Neural crest cell (in vitro differentiated cells): Measurements from ENCODE around the gene PTPRG. TPM values are rescaled to one million over a fixed set of nuclear protein-coding genes. Genes with fewer than 3 reads are reported as not detected.

Experiments
- DNase-seq: peaks from one replicate; pipeline ENCODE4 v3.0.0; 2021; ENCODE audit warnings: low read depth, mixed read lengths, low spot score
- H3K27ac Mint-ChIP-seq: one replicate; pipeline ENCODE4 v1.8.0; 2021; ENCODE audit warnings: mild to moderate bottlenecking, mixed read lengths; ENCODE audit not compliant: unreplicated experiment
- H3K27me3 Mint-ChIP-seq: 2 replicates; pipeline ENCODE4 v1.8.0; 2021; ENCODE audit warnings: low read depth, mild to moderate bottlenecking, mixed read lengths
- H3K36me3 Mint-ChIP-seq: 2 replicates; pipeline ENCODE4 v1.8.0; 2021; ENCODE audit warnings: low read depth, mild to moderate bottlenecking, mixed read lengths
- H3K4me1 Mint-ChIP-seq: 2 replicates; pipeline ENCODE4 v1.8.0; 2021; ENCODE audit warnings: mixed read lengths
- H3K4me3 Mint-ChIP-seq: one replicate; pipeline ENCODE4 v1.8.0; 2021; ENCODE audit warnings: mild to moderate bottlenecking, mixed read lengths
- H3K9me3 Mint-ChIP-seq: 2 replicates; pipeline ENCODE4 v1.8.0; 2021; ENCODE audit warnings: mixed read lengths
- CTCF ChIP-seq: fragments of 200-600 bp; sonication (generic); conservative IDR thresholded peaks from 2 replicates; pipeline ENCODE4 v1.5.0; 2021; ENCODE audit warnings: antibody characterized with exemption, mild to moderate bottlenecking
- total RNA-seq: library from RNA; stranded (reverse); gene quantifications from 2 replicates; pipeline ENCODE4 v1.2.1, GENCODE V29; 2021

Gene PTPRG
- total RNA-seq, 1 donor from 2014 or later = 41.2 TPM

- peak; percentile 14 for DNase-seq
- peaks cover 2% of the 10 kb centered on the region for H3K36me3 Mint-ChIP-seq
- H3K27ac Mint-ChIP-seq = peak overlapping the region; percentile 87
- H3K9me3 Mint-ChIP-seq = peaks cover 2% of the 10 kb centered on the region
- TF ChIP-seq CTCF = no peak
- peaks cover 23% of the 10 kb centered on the region for H3K4me1 Mint-ChIP-seq
- peak overlapping the region; percentile 99 for H3K4me3 Mint-ChIP-seq
- peaks cover 11% of the 10 kb centered on the region for H3K27me3 Mint-ChIP-seq
Measured at GRCh38 chr3:61562042-61562720, 810 bp downstream of the PTPRG start.

- TF ChIP-seq CTCF = no peak
- H3K27me3 Mint-ChIP-seq = peaks cover 11% of the 10 kb centered on the region
- H3K27ac Mint-ChIP-seq = peak overlapping the region; percentile 87
- DNase-seq = peak; percentile 17
- H3K4me1 Mint-ChIP-seq = peaks cover 23% of the 10 kb centered on the region
- peaks cover 2% of the 10 kb centered on the region for H3K9me3 Mint-ChIP-seq
- H3K36me3 Mint-ChIP-seq = peaks cover 2% of the 10 kb centered on the region
- H3K4me3 Mint-ChIP-seq = peak overlapping the region; percentile 99
Measured at GRCh38 chr3:61562721-61563312, 1.4 kb downstream of the PTPRG start.

GRCh38 chr3:61563313-61564271 is 2.2 kb downstream of the PTPRG start:
- peaks cover 23% of the 10 kb centered on the region for H3K4me1 Mint-ChIP-seq
- TF ChIP-seq CTCF = no peak
- peaks cover under 1% of the 10 kb centered on the region for H3K36me3 Mint-ChIP-seq
- H3K27me3 Mint-ChIP-seq = peaks cover 11% of the 10 kb centered on the region
- peaks cover under 1% of the 10 kb centered on the region for H3K9me3 Mint-ChIP-seq
- DNase-seq = peak; percentile 16
- peak overlapping the region; percentile 19 for H3K27ac Mint-ChIP-seq
- peak overlapping the region; percentile 99 for H3K4me3 Mint-ChIP-seq

- TF ChIP-seq CTCF = peak; percentile 84
- Mint-ChIP-seq H3K36me3 (no peaks in the 10 kb centered on the region), H3K9me3 (no peaks in the 10 kb centered on the region), H3K27ac (no peak overlapping the region), H3K4me3 (peak overlapping the region; percentile 99), H3K27me3 (peaks cover 11% of the 10 kb centered on the region), H3K4me1 (peaks cover 23% of the 10 kb centered on the region)
- peak; percentile 85 for DNase-seq
Measured at GRCh38 chr3:61564395-61565059, 3.2 kb downstream of the PTPRG start.

- H3K36me3 Mint-ChIP-seq = no peaks in the 10 kb centered on the region
- peak overlapping the region; percentile 62 for H3K4me3 Mint-ChIP-seq
- no peaks in the 10 kb centered on the region for H3K9me3 Mint-ChIP-seq
- H3K27me3 Mint-ChIP-seq = peaks cover 11% of the 10 kb centered on the region
- H3K4me1 Mint-ChIP-seq = peaks cover 19% of the 10 kb centered on the region
- no peak for TF ChIP-seq CTCF
- no peak for DNase-seq
- no peak overlapping the region for H3K27ac Mint-ChIP-seq
Measured at GRCh38 chr3:61565569-61565968, 4.2 kb downstream of the PTPRG start.
